ENCODE data around the gene CHRNA3.

The CHRNA3 gene

GRCh38 chr15:78550815-78551214 lies 70.0 kb downstream of the CHRNA3 start:
- no peak for DNase-seq

DNA sequence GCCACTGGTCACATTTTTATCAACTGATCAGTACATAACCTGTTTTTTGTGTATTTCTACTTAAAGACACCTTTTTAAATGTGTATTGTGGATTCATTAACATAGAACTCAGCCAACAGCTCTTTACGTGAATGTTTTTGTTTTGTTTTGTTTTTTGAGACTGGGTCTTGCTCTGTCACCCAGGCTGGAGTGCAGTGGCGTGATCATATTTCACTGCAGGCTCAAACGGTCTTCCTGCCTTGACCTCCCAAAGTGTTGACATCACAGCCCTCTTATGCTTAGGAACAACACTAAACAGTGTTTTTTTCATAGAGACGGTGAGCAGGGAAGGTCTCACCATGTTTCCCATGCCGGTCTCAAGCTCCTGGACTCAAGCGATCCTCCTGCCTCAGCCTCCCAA lies 70.6 kb downstream of the CHRNA3 start:
- DNase-seq, result no peak
